Coronary artery (tissue), 2 donors: ENCODE data around the gene EIF4A3.

Experiments used
- DNase-seq: peaks from one replicate; pipeline ENCODE4 v3.0.0-alpha.2; 2017; ENCODE audit warnings: low spot score
- H3K27ac ChIP-seq, 2 donors: fragments of 200-600 bp; sonication (generic); one replicate each; pipeline ENCODE4 v1.5.1; 2016 to 2019
- H3K4me3 ChIP-seq: fragments of 200-600 bp; sonication (generic); 2 replicates; pipeline ENCODE4 v1.5.1; 2016; ENCODE audit warnings: mild to moderate bottlenecking, moderate library complexity
- CTCF ChIP-seq: fragments of 200-600 bp; sonication (generic); IDR thresholded peaks from one replicate; pipeline ENCODE4 v1.5.1; 2019; ENCODE audit warnings: antibody characterized with exemption

Gene EIF4A3

GRCh38 chr17:80182845-80183223 lies 35.9 kb upstream of the EIF4A3 start:
- no peak overlapping the region for H3K4me3 ChIP-seq
- no peak for DNase-seq
- no peak overlapping the region for H3K27ac ChIP-seq
- no peak for TF ChIP-seq CTCF

- no peak for TF ChIP-seq CTCF
- Histone ChIP-seq H3K4me3 (no peak overlapping the region), H3K27ac (no peak overlapping the region)
- no peak for DNase-seq
These were observed 35.4 kb upstream of the EIF4A3 start for GRCh38 chr17:80182118-80182844.

GRCh38 chr17:80181431-80181830 lies 34.5 kb upstream of the EIF4A3 start:
- no peak for TF ChIP-seq CTCF
- no peak overlapping the region for H3K4me3 ChIP-seq
- DNase-seq, result no peak

GRCh38 chr17:80180192-80180591 lies 33.3 kb upstream of the EIF4A3 start:
- no peak overlapping the region for H3K27ac ChIP-seq
- no peak for TF ChIP-seq CTCF
- no peak for DNase-seq
- no peak overlapping the region for H3K4me3 ChIP-seq

More at GRCh38 chr17:80181431-80181830, 34.5 kb upstream of the EIF4A3 start:
- no peak overlapping the region for H3K27ac ChIP-seq

GRCh38 chr17:80177986-80178595 lies 31.2 kb upstream of the EIF4A3 start:
- no peak for TF ChIP-seq CTCF
- Histone ChIP-seq H3K27ac (no peak overlapping the region), H3K4me3 (no peak overlapping the region)
- DNase-seq, result no peak

GRCh38 chr17:80176757-80177156 lies 29.8 kb upstream of the EIF4A3 start:
- no peak for TF ChIP-seq CTCF
- Histone ChIP-seq H3K4me3 (no peak overlapping the region), H3K27ac (no peak overlapping the region)
- no peak for DNase-seq

GRCh38 chr17:80173916-80174315 lies 27.0 kb upstream of the EIF4A3 start:
- no peak overlapping the region for H3K27ac ChIP-seq
- TF ChIP-seq CTCF, result no peak
- DNase-seq, result no peak
- no peak overlapping the region for H3K4me3 ChIP-seq
